Nephron (organoid): ENCODE measurements around the gene TIMM22.
A peak's percentile ranks its signal among the peaks of the same experiment; 100 is the strongest.

ENCODE experiments used
- H3K27ac Mint-ChIP-seq, 3 experiments: 2 replicates each; pipeline ENCODE4 v1.8.0; 2020; ENCODE audit warnings: mixed read lengths in 3 of 3, mild to moderate bottlenecking in 2 of 3, moderate library complexity in 1 of 3
- H3K27me3 Mint-ChIP-seq: 2 replicates; pipeline ENCODE4 v1.8.0; 2021; ENCODE audit warnings: low read depth, mild to moderate bottlenecking, moderate library complexity, mixed read lengths
- H3K36me3 Mint-ChIP-seq: 2 replicates; pipeline ENCODE4 v1.8.0; 2020; ENCODE audit warnings: low read depth, mixed read lengths
- H3K4me1 Mint-ChIP-seq: 2 replicates; pipeline ENCODE4 v1.8.0; 2020; ENCODE audit warnings: mixed read lengths
- H3K4me3 Mint-ChIP-seq, 3 experiments: 2 replicates each; pipeline ENCODE4 v1.8.0; 2020; ENCODE audit warnings: mild to moderate bottlenecking in 3 of 3, mixed read lengths in 3 of 3, moderate library complexity in 2 of 3
- H3K9me3 Mint-ChIP-seq: 2 replicates; pipeline ENCODE4 v1.8.0; 2020; ENCODE audit warnings: mixed read lengths
- CTCF ChIP-seq, 3 experiments: fragments of 200-600 bp; sonication (generic); IDR thresholded peaks; one replicate each; pipeline ENCODE4 v1.5.0; 2021; ENCODE audit warnings: antibody characterized with exemption in 3 of 3; ENCODE audit not compliant: unreplicated experiment in 3 of 3

The TIMM22 gene

GRCh38 chr17:1009229-1010085, 12.5 kb downstream of the TIMM22 start:
- H3K4me3 Mint-ChIP-seq = no peak overlapping the region
- no peak for TF ChIP-seq CTCF (IDR thresholded peaks at IDR 0.05; ENCODE audit: unreplicated experiment in 3 of 3)
- H3K27me3 Mint-ChIP-seq = no peaks in the 10 kb centered on the region
- peaks cover 14% of the 10 kb centered on the region for H3K36me3 Mint-ChIP-seq
- no peaks in the 10 kb centered on the region for H3K9me3 Mint-ChIP-seq
- peaks cover 12% of the 10 kb centered on the region for H3K4me1 Mint-ChIP-seq
- peak overlapping the region in 1 of 3 experiments; percentile 31 for H3K27ac Mint-ChIP-seq

GRCh38 chr17:1010086-1010450, 13.1 kb downstream of the TIMM22 start:
- H3K27me3 Mint-ChIP-seq = no peaks in the 10 kb centered on the region
- no peak for TF ChIP-seq CTCF (IDR thresholded peaks at IDR 0.05; ENCODE audit: unreplicated experiment in 3 of 3)
- H3K4me3 Mint-ChIP-seq = no peak overlapping the region
- H3K27ac Mint-ChIP-seq = no peak overlapping the region
- H3K4me1 Mint-ChIP-seq = peaks cover 8% of the 10 kb centered on the region
- no peaks in the 10 kb centered on the region for H3K9me3 Mint-ChIP-seq
- H3K36me3 Mint-ChIP-seq = peaks cover 12% of the 10 kb centered on the region

GRCh38 chr17:1010586-1010985, 13.7 kb downstream of the TIMM22 start:
- Mint-ChIP-seq H3K27me3 (no peaks in the 10 kb centered on the region), H3K4me3 (no peak overlapping the region), H3K4me1 (peaks cover 3% of the 10 kb centered on the region), H3K27ac (no peak overlapping the region), H3K36me3 (peaks cover 7% of the 10 kb centered on the region), H3K9me3 (no peaks in the 10 kb centered on the region)
- no peak for TF ChIP-seq CTCF (IDR thresholded peaks at IDR 0.05; ENCODE audit: unreplicated experiment in 3 of 3)

GRCh38 chr17:1011138-1011537, 14.2 kb downstream of the TIMM22 start:
- Mint-ChIP-seq H3K4me3 (no peak overlapping the region), H3K4me1 (no peaks in the 10 kb centered on the region), H3K36me3 (peaks cover 4% of the 10 kb centered on the region), H3K27me3 (no peaks in the 10 kb centered on the region), H3K9me3 (no peaks in the 10 kb centered on the region), H3K27ac (no peak overlapping the region)
- no peak for TF ChIP-seq CTCF (IDR thresholded peaks at IDR 0.05; ENCODE audit: unreplicated experiment in 3 of 3)

- Mint-ChIP-seq H3K36me3 (peaks cover 4% of the 10 kb centered on the region), H3K27ac (no peak overlapping the region), H3K4me3 (no peak overlapping the region)
These were observed 15.1 kb downstream of the TIMM22 start for GRCh38 chr17:1011760-1012735.

More at GRCh38 chr17:1011760-1012735, 15.1 kb downstream of the TIMM22 start:
- TF ChIP-seq CTCF (IDR thresholded peaks at IDR 0.05; ENCODE audit: unreplicated experiment in 3 of 3) = no peak
- no peaks in the 10 kb centered on the region for H3K4me1 Mint-ChIP-seq
- H3K9me3 Mint-ChIP-seq = no peaks in the 10 kb centered on the region
- no peaks in the 10 kb centered on the region for H3K27me3 Mint-ChIP-seq
